Gastrocnemius medialis (tissue), 4 donors: ENCODE measurements around the gene TXLNA. TPM values are rescaled to one million over a fixed set of nuclear protein-coding genes. Genes with fewer than 3 reads are reported as not detected.

Source experiments
- ATAC-seq, 2 donors: fragments of 150-250 bp; one replicate each; pipeline ENCODE4 v1.9.1; 2016
- DNase-seq, 2 donors: peaks; one replicate each; pipeline ENCODE4 v3.0.0-alpha.2; 2019
- H3K27ac ChIP-seq, 4 donors: fragments of 200-600 bp; sonication (generic); 1 replicate in 1 of 4; 2 replicates in 3 of 4; pipeline ENCODE4 v1.5.1; 2016 to 2018; ENCODE audit warnings: mild to moderate bottlenecking in 2 of 4, moderate library complexity in 1 of 4
- H3K27me3 ChIP-seq, 3 donors: fragments of 200-600 bp; sonication (generic) in 2 of 3; 1 replicate in 1 of 3; 2 replicates in 2 of 3; pipeline versions ENCODE4 v1.5.1 to v1.6.0; 2016 to 2019; ENCODE audit warnings: mild to moderate bottlenecking in 1 of 3, moderate library complexity in 1 of 3
- H3K36me3 ChIP-seq, 2 donors: fragments of 200-600 bp; sonication (generic) in 1 of 2; one replicate each; pipeline ENCODE4 v1.5.1; 2017 to 2018
- H3K4me1 ChIP-seq, 2 donors: fragments of 200-600 bp; sonication (generic) in 1 of 2; one replicate each; pipeline ENCODE4 v1.5.1; 2016 to 2017; ENCODE audit warnings: mild to moderate bottlenecking in 2 of 2
- H3K4me3 ChIP-seq, 4 donors: fragments of 200-600 bp; sonication (generic) in 3 of 4; 1 replicate in 1 of 4; 2 replicates in 3 of 4; pipeline ENCODE4 v1.5.1; 2016 to 2019; ENCODE audit warnings: mild to moderate bottlenecking in 2 of 4
- H3K9me3 ChIP-seq, 3 donors: fragments of 200-600 bp; sonication (generic) in 2 of 3; 1 replicate in 1 of 3; 2 replicates in 2 of 3; pipeline ENCODE4 v1.5.1; 2016 to 2019
- CTCF ChIP-seq, 5 experiments: fragments of 450-650 bp in 3 of 5; fragments of 200-600 bp in 2 of 5; sonication (generic) in 2 of 5; IDR thresholded peaks in 4 of 5; conservative IDR thresholded peaks in 1 of 5; 1 replicate in 4 of 5; 2 replicates in 1 of 5; pipeline ENCODE4 v1.5.1; 2016 to 2019; ENCODE audit warnings: antibody characterized with exemption in 5 of 5, mild to moderate bottlenecking in 3 of 5, moderate library complexity in 3 of 5
- POLR2A ChIP-seq, 2 donors: fragments of 450-650 bp; IDR thresholded peaks; one replicate each; pipeline ENCODE4 v1.6.1; 2017; ENCODE audit warnings: antibody characterized with exemption in 2 of 2, mild to moderate bottlenecking in 2 of 2, moderate library complexity in 2 of 2
- in situ Hi-C, 4 donors: fragments of 200-750 bp; cut with MboI; loops; one replicate each; pipeline versions ENCODE4 v1.15.0 to v1.8.0; 2017; ENCODE audit warnings: low sequenced_read_pairs in 4 of 4
- intact Hi-C: fragments of 100-400 bp; cut with DNase I; formaldehyde crosslinking; loops from one replicate; pipeline ENCODE4 v1.15.1; 2023; ENCODE audit warnings: low total_unique reads
- total RNA-seq, 4 donors: library from RNA; depleted of rRNA; stranded (reverse); fragments of >200 nt; gene quantifications; one replicate each; pipeline versions ENCODE4 v1.1.0 to v1.2.3, GENCODE V29; 2016

TXLNA gene
- total RNA-seq, 4 donors from 2014 or later, result 15.7 to 21.0 (median 17.6) TPM

DNA sequence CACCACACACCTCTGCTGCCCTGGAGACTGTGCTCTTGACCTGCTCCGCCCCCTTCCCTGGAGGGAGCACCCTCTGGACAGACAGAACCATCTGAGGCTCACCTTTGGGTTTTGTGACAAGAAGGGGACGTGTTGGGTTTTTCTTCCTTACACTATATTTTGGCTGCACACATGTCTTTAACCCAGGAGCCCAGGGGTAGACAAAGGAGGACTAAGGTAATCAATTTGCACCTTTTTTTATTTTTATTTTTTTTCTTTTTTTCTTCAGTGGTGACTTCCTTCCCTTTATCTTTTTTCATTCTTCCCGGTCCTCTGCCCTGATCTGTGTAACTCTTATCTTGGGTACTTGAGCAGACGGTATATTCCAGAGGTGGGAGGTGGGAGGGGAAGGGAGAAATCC, 8.5 kb upstream of the TXLNA start:
- H3K9me3 ChIP-seq, result no peaks in the 10 kb centered on the region
- no peak overlapping the region for H3K4me3 ChIP-seq
- no peak overlapping the region for H3K27ac ChIP-seq
- ATAC-seq (no peak), DNase-seq (no peak)
- in situ Hi-C loops, result no loop called here
- intact Hi-C loops, result no loop called here
- peaks cover 0 to 78% of the 10 kb centered on the region in 2 donors for H3K36me3 ChIP-seq
- no peak for TF ChIP-seq CTCF (IDR thresholded peaks at IDR 0.05 in 4 of 5, conservative IDR thresholded peaks at IDR 0.05 in 1 of 5)
- TF ChIP-seq POLR2A (IDR thresholded peaks at IDR 0.05), result no peak
- H3K27me3 ChIP-seq, result no peaks in the 10 kb centered on the region
- H3K4me1 ChIP-seq, result peaks cover 0 to under 1% of the 10 kb centered on the region in 2 donors

DNA sequence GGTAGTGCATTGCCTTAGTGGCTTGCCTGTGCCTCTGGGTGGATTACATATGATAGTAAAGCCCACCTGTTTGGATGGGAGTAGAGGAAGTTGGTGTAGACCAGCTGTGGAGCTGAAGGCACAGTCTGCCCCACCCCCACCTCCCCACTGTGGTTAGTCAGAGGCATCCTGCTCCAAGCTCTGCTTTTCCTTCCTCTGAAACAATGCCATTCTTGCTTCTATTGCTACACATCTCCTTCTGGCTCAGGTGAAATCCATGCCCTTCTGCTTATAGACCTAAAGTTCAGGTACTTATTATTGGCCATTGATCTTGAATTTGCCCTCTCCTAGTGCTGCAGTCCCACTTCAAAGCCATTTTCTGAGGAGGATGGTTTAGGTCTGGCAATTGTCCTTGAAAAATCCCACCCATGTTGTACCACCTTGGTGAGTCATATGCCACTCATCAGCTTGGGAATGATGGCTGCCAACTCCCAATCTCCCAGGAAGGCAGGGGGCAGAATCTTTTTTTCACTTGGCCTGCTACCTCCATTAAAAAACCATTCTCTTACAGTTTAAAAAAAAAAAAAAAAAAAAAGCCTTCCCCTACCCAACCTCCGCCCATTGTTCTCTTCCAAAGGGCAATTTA, 6.7 kb upstream of the TXLNA start:
- H3K4me3 ChIP-seq, result no peak overlapping the region
- no peaks in the 10 kb centered on the region for H3K4me1 ChIP-seq
- peaks cover 0 to 64% of the 10 kb centered on the region in 2 donors for H3K36me3 ChIP-seq
- ATAC-seq (no peak), DNase-seq (peak in 1 of 2 donors; percentile 4)
- no peaks in the 10 kb centered on the region for H3K9me3 ChIP-seq
- H3K27ac ChIP-seq, result no peak overlapping the region
- in situ Hi-C loops (no loop called here), intact Hi-C loops (no loop called here)
- no peak for TF ChIP-seq CTCF (IDR thresholded peaks at IDR 0.05 in 4 of 5, conservative IDR thresholded peaks at IDR 0.05 in 1 of 5)
- no peak for TF ChIP-seq POLR2A (IDR thresholded peaks at IDR 0.05)
- H3K27me3 ChIP-seq, result no peaks in the 10 kb centered on the region

GRCh38 chr1:32178380-32179192, 889 bp upstream of the TXLNA start:
- DNase-seq (peak in 1 of 2 donors; percentile 5), ATAC-seq (no peak)
- Histone ChIP-seq H3K27me3 (no peaks in the 10 kb centered on the region), H3K27ac (peak overlapping the region; percentile 92 to 98 (median 94)), H3K4me1 (peaks cover 26 to 30% of the 10 kb centered on the region in 2 donors), H3K4me3 (peak overlapping the region; percentile 69 to 84 (median 76)), H3K36me3 (peaks cover 0 to 28% of the 10 kb centered on the region in 2 donors), H3K9me3 (no peaks in the 10 kb centered on the region)
- no peak for TF ChIP-seq POLR2A (IDR thresholded peaks at IDR 0.05)
- TF ChIP-seq CTCF (IDR thresholded peaks at IDR 0.05 in 4 of 5, conservative IDR thresholded peaks at IDR 0.05 in 1 of 5), result no peak
- intact Hi-C loops (loop anchor here (2.0 to 5.0 kb wide), 2 partner anchors 22 to 71 kb away; partner anchors contain the start of genes CCDC28B and KPNA6), in situ Hi-C loops (no loop called here)

GRCh38 chr1:32179193-32179442, 357 bp upstream of the TXLNA start:
- DNase-seq (no peak), ATAC-seq (peak; percentile 8 to 40)
- Histone ChIP-seq H3K27ac (peak overlapping the region; percentile 92 to 98 (median 94)), H3K27me3 (no peaks in the 10 kb centered on the region), H3K4me3 (peak overlapping the region; percentile 69 to 84 (median 76)), H3K9me3 (no peaks in the 10 kb centered on the region), H3K36me3 (peaks cover 0 to 31% of the 10 kb centered on the region in 2 donors), H3K4me1 (peaks cover 28 to 35% of the 10 kb centered on the region in 2 donors)
- in situ Hi-C loops (no loop called here), intact Hi-C loops (loop anchor here (2.0 to 5.0 kb wide), 2 partner anchors 22 to 72 kb away; partner anchors contain the start of genes CCDC28B and KPNA6)
- TF ChIP-seq CTCF (IDR thresholded peaks at IDR 0.05 in 4 of 5, conservative IDR thresholded peaks at IDR 0.05 in 1 of 5), result no peak
- no peak for TF ChIP-seq POLR2A (IDR thresholded peaks at IDR 0.05)
